ENCODE measurements around the gene SVIP.

Gene SVIP, protein sequence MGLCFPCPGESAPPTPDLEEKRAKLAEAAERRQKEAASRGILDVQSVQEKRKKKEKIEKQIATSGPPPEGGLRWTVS

DNA sequence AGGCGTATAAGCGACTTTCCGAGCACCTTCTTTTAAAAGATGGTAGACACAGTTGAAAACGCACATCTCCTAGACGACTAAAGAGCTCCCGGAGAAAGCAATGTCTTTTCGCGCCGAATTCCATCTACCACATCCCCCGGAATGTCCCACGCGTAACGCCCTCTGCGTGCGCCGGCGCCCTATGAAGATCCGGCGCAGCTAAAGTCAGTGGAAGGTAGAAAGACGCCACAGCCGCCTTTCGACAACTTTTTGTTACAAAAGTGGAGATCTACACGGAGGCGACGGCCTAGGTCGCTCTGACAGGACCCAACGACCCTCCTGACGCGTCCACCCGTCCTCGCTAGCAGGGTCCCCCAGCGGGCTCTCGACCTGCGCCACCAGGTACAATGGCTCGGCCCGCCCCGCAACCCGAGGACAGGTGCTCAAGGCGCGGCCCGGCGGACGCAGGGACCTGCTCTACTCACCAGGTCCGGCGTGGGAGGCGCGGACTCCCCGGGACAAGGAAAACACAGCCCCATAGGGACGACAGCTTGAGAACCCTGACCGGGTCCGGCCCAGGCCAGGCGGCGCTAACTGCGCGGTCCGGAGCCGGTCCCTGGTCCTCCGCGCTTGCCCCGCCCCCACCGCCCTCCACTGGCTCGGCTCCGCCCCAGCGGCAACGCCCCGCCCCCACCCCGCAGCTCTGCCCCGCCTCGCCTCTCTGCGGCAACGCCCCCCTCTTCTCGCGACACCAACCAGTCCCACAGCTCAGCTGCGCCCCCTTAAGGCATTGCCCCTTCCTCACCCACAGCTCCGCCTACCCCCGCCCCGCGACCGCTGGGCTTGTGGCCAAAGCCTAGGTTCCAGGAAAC lies at the start of gene SVIP:
Gene SVIP (minus strand): TSS at position 571 of the 851 bp plus-strand sequence. CDS start 53 bp downstream, at position 518.
- peak; percentile 64 for DNase-seq (ENCODE audit: low read depth)

DNA sequence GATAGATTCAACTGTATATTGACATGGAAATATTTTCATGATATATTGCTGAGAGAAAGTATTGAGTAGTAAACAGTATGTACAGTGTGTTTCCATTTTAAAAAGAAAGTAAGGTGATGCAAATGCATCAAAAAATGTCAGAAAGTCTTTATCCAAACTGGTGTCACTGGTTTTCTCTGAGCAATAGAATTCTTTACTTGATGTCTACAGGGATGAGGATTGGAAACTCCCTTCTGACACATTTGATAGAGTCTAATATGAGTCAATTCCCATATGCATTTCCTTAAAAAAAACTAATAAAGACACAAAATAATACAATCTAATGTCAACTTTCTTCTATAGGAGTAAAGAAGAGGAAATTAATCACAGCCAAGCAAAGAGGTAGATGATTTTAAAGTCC lies 49.0 kb upstream of the SVIP start:
- no peak for DNase-seq (ENCODE audit: low read depth)

DNA sequence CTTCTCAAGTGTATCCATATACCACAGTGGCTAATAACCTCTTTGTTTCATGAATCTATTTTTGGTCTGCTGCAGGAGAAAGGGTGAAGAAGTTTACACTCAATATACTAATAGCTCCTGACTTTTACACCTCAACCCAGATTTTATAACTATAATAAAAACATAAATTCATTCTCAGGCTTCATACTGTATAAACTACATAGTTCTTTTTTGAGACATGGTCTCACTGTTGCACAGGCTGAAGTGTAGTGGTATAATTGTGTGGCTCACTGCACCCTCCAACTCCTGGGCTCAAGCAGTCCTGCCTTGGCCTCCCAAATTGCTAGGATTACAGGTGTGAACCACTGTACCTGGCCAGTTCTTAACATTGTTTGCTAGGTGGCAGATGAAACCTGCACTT lies 48.4 kb upstream of the SVIP start:
- no peak for DNase-seq (ENCODE audit: low read depth)

DNA sequence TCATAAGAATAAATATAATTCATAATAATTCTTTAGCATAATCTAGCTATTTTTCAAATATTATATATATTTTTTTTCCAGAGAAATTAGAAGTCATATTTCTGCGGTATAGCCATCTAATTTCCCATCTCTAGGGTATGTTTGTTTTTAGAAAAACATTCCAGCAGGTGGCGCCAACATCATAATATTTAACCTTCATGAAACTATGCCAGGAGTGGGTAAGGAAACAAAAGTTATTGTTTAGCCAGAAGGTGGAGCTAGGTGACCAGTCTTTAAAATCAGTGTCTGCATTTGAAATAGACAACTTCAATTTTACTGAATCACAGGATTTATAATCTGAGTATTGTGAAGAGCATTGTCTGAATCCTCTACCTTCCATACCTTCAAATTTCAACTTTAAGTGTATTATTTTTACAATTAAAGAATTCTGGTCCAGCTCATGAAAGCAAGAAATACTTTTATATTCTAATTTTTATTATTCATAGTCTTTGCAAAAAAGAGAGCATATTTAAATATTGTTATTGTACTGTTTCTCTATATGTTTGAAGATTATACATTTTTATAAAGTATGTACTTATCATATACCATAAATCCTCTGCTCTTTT lies 46.4 kb upstream of the SVIP start:
- DNase-seq (ENCODE audit: low read depth) = peak; percentile 79

DNA sequence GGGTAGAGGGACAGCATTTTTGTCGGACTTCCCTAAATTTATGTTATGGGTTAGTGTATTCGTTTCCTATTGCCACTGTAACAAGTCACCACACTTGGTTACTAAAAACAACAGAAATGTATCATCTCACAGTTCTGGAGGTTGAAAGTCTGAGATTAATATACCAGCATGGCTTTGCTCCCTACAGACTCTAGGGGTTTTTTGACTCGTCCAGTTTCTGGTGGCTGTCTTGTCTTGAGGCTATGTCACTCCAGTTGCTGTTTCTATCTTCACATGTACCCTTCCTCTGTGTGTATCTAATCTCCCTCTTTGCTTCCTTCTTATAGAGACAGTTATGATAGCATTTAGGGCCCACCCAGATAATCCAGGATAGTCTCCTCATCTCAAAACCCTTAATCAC lies 39.7 kb upstream of the SVIP start:
- DNase-seq (ENCODE audit: low read depth) = no peak

DNA sequence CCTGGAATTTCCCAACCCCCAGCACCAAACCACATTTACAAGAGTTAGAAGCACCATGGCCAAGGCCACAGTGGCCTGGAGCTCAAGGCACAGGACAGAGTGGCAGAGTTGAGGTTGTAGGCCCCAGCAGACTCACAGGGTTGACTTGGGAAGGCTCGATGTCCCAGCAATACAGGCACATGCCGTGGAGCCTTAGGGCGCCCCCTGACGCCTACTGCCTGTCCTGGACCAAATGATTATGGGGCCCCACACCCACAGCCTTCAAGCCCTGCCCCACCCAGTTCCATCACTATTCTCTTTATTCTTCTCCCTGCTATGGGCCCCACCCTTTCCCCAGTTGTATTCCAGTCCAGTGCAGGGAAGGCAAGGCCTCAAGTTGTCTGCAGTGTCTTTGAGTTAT lies 30.6 kb upstream of the SVIP start, which contains the start of gene CCDC179:
Gene CCDC179 (minus strand): TSS at position 234 of the 400 bp plus-strand sequence. CDS start 53 bp downstream, at position 181.
- DNase-seq (ENCODE audit: low read depth) = no peak

DNA sequence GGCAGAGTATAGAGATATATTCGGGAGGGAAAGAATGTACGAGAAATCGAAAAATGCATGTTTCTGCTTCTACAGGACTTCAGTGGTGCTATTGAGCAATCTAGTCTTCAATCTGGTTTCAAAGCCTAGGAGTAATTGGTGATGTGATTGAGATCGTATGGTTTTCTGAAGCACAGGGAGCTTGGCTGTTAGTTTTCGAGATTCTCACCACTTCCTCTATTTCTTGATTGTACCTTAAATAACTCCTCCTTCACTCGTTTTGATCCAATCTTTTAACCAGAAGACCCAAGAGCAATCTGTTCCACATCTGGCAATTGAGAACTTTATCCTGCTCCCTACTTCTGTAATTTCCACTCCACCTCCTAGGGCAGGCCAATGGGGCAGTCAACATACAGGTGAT lies 30.2 kb upstream of the SVIP start:
- DNase-seq (ENCODE audit: low read depth) = no peak

DNA sequence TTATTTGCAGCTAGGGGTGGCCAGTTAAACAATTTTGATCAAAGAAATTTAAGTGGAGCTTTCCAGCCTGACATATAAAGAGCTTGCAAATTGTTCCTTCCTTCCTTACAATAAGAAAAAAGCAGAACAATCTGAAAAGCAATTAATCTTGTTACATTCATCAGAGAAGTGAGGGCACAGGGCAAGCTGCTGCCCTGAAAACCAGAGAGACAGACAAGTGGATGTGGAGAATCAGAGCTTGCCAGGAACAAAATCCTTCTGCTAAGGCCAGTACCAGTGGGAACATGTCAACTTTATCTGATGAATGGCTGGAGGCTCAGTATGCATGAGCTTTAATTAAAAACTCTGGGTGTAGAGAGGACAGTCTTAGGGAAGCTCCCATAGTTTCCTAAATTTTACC lies 21.9 kb upstream of the SVIP start:
- DNase-seq (ENCODE audit: low read depth) = no peak

DNA sequence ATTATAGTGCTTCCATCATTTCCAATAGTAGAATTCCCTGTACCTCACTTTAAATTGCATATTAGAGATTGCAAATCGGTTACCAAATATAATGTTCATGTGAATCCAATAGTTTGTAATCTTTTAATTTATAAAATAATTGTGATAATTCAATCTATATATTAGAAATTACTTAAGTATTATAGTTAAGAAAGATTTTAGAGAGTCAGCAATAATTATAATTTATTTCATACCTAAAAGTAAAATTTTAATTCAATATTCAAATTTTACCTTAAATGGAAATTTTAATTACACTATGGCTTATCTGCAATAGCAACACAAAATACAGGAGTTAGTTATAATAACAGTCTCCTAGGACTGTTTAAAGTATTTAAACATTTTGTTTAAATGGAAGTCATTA lies 17.1 kb upstream of the SVIP start:
- DNase-seq (ENCODE audit: low read depth) = no peak

DNA sequence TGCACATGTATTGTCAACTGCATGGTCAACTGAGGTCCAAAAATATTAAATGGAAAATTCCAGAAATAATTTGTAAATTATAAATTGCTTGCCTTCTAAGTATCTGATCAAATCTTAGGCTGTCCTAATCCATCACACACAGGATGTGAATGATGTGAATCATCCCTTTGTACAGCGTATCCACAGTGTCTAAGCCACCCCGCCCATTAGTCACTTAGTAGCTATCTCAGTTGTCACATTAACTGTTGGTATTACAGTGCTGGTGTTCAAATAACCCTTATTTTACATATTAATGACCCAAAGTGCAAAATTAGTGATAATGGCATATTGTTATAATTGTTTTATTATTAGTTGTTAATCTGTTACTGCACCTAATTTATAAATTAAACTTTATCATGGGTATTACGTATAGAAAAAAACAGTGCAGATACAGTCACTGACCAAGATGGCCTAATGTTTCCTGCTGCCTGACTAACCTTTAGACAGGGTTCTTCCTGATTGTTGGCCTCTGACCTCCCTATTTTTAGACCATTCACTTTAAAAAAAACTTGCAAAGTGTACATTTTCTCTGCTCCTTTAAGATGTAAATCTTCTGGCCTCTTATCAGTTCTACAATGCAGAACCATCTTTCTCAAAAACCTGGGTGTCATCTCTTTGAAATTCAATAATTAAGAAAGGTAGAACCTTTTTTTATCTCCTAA lies 2.9 kb upstream of the SVIP start:
- DNase-seq (ENCODE audit: low read depth) = peak; percentile 43

DNA sequence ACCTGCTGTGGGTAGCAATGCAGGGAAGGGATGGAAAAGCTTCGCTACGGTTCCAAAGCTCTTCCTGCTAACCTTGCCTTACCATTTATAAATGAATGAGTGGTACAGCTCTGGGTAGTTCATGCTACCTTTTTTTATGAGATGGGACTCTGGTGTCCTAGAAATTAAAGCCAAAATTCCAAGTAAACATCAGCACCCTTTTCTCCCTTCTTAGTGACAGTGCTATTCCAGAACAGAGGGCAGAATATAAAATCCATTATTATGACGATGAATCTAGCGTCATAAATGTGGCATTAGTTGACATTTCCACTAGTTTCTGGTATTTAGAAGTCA lies 447 bp upstream of the SVIP start:
- no peak for DNase-seq (ENCODE audit: low read depth)

DNA sequence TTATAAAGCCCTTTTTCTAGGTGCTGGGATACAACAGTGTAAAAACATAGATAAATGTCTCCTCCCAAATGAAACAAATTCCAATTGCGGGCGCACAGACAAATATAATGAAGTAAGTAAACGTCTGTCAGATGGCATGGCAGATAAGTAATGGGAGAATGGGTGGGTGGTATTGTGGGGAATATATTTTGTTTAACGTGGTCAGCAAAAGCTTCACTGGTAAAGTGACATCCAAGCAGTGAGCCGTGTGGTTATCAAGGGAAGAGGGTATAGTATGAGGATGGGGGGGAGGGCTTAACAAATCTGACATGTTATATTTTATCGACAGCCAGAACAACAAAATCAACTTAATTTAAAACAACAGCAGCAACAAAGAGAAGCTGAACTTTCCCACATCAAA lies 1.2 kb downstream of the SVIP start:
- DNase-seq (ENCODE audit: low read depth) = no peak

DNA sequence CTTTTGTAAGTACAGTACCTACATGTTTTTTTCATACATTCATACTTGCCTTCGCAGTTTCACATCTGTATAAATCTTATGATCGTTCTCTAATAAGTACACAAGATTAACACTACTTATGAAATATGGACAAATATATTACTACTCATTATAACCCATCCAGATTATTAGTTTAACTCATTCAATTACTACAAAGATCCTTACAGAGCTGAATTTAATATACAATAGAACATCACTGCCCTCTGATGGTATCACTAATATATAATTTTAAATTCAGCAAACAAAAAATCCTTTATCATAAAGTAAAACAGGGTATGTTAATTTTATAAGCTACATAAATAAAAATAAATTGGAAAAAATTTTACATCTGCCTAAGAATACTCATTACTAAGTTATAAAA lies 7.4 kb downstream of the SVIP start:
- no peak for DNase-seq (ENCODE audit: low read depth)

DNA sequence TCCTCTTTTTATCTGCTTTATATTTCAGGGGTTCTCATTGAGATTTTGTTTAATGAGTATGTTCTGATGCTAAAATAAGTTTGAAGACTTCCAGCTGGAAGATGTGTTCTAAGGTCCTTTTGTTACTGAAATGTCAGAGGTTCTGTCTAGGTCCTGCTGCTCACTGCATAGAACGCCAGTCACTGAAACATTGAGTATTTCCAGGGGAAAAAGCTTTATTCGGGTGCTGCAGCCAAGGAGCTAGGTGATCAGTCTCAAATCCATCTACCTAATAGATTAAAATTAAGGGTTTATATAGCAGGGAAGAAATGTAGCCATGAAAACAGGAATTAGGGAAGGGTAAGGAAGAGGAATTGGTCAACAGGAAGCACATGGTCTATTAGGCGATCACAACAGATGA lies 19.7 kb downstream of the SVIP start:
- DNase-seq (ENCODE audit: low read depth) = no peak

DNA sequence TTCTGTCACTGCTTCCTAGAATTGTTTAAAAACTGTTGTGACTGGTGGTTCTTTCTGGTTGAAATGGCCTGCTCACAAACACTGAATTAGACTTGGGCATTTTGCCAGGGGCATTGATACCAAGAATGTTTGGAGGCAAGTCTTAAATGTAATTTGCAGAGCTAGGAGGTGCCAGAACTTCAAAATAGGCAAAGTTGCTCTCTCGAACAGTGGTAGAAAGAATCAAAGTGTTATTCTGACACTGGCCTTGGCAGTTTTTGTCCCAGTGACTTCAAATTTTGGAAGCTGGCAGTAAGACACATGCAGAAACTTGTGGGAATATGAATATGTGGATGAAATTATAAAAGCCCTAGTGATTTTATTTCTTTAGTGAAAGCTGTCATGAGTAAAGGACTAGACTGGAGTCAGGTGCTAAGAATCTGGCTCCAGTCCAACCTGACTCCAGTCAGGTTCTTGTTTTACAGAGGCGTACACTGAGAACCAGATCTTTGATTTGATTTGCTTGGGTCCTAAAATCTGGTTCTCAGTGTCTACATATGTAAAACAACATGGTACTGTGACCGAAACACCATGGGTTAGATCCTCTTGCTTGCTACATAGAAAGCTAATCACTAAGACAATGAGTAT lies 20.9 kb downstream of the SVIP start:
- no peak for DNase-seq (ENCODE audit: low read depth)

DNA sequence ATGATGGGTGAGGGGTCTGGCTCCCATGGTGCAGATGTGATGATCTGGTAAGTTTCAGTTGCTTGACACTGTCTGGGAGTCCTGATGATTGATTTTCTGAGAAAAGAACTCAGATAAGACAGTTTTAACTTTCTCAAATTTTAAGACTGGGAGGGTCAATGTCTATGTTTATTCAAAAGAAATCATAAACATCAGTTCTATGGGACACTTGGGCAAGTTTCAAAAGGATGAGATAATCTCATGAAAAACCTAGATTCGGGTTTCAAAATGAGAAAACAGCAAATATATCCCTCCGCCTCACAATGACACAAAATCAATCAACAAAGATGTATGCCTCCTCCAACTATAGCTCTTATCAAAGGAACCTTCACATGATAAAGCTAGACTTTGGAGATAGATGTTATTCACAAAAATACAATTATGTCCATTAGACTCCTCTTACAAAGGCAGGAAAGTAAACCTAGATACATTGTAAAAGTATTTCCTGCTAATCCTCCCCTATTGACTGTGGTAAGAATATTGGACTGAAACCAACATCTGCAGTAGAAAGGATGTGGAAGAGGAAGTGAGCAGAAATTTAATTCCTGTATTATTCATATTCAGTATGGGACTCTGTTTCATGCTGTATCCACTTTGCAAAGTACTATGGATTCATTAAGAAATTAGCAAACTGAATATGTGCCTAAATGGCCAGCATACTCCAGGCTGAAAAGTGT lies 21.6 kb downstream of the SVIP start:
- DNase-seq (ENCODE audit: low read depth) = no peak

DNA sequence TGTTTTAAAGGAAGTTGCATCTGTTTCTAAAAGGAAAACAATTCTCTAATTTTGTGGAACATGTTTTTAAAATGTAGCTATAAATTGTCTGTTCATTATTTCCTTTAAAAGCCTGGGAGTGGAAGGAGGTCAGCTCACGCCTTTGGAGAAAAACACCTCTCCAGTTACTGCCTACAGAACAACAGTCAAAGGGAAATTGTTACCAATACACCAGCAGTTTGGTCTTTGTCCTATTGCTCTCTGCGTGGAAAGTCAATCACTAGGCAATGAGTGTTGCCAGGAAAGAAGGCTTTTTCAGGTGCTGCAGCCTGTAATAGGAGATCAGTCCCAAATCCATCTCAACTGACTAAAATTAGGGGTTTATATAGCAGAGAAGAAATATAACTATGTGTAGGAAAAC lies 22.2 kb downstream of the SVIP start:
- no peak for DNase-seq (ENCODE audit: low read depth)

DNA sequence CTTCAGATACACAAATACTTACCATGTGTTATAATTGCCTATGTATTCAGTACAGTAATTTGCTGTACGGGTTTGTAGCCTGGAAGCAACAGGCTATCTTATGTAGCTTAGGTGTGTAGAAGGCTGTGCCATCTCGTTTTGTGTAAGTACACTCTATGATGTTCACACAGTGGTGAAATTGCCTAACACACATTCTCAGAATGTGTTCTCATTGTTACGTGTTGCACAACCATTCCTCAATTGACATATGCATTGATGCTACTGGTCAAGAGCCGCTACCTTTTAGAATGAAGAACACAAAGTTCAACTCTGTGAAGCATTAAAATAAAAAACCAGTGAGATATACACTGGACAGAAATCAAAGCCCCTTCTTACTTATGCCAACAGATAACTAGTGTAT lies 26.7 kb downstream of the SVIP start:
- no peak for DNase-seq (ENCODE audit: low read depth)

DNA sequence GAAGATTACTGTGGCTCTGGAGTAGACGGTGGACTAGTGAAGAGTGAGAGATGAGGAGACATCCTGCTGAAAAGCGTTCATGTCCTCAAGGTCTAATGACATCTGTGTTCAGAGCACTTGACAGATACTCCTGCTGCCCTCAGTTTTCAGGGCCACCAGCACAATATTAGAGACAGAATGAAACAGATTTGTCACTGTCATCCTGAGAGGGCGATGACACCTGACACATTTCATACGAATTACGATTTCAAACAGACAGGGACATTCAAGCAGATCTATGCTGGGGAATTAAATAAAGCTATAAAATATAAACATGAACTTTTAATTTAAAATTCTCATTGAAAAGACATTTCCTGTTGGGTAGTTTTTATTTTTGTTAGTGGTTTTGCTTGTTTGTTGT lies 29.1 kb downstream of the SVIP start:
- no peak for DNase-seq (ENCODE audit: low read depth)

DNA sequence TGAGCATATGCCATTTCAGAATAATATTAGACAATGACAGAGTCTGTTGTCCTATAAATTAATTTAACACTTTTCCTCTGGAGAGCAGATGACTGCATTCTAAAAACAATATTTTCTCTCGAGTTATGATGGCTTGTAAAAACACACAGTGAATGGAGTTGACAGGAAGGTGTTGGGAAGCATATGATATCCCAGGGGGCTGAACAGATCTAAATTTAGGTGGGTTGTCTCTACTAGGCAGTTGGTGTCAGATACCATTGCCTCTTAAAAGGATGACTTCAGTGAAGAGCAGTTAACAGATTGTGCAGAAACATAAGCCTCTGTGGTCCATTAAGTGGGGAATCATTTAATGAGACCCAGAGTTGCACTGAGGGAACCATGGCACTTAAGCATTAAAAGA lies 30.7 kb downstream of the SVIP start:
- no peak for DNase-seq (ENCODE audit: low read depth)

DNA sequence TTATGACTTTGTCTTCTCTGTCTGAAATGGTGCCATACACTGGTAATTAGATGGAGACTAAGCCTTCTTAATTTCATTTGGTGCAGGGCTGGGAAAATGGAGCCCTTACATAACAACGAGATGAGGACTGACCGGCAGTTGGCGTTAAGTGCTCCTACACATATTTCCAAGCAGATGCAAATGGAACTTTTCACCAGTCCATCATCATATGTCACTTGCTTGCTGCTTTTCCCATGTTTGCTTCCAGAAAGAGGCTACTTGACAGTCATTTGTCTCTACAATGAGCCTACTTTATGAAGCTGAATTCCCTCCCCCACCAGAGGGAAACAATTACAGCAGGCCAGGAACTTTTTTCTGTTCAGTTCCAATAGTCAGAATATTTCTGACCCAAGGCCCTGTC lies 32.6 kb downstream of the SVIP start:
- DNase-seq (ENCODE audit: low read depth) = no peak

DNA sequence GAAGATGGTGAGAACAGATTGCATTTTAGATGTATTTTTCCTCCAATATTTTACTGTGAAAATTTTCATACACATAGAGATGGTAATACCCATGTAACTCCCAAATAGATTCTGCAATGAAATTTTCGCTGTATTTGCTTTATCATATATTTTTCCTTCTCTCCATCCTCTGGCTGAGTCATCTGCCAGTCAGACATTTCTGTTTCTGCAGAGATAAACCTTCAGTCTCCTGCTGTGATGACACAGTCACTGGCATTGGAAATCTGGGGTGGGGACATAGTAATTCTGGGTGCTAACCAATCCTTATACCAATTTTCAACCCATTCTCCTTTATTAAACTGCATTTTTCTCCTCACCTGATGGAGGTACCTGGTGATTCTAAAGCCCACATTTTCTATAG lies 33.7 kb downstream of the SVIP start:
- no peak for DNase-seq (ENCODE audit: low read depth)
